GM23338 (cell line): ENCODE results near the gene TFPT. TPM values are rescaled to one million over a fixed set of nuclear protein-coding genes. Genes with fewer than 3 reads are reported as not detected.

Experiments used
- ATAC-seq: fragments of 200-7000 bp; cut with Tn5 transposase; 3 replicates; pipeline ENCODE4 v1.9.1; 2020
- DNase-seq: peaks from one replicate; pipeline ENCODE4 v3.0.0-alpha.2; 2015; ENCODE audit warnings: low spot score
- H2AFZ ChIP-seq: fragments of 200-600 bp; sonication (generic); 2 replicates; pipeline ENCODE4 v1.8.0; 2016; ENCODE audit warnings: antibody characterized with exemption, mild to moderate bottlenecking, moderate library complexity
- H3F3A ChIP-seq: fragments of 200-600 bp; sonication (generic); replicated peaks from 2 replicates; pipeline ENCODE4 v1.8.0; 2017; ENCODE audit warnings: antibody characterized with exemption, mixed run types, low read depth
- H3K27ac ChIP-seq: fragments of 200-600 bp; sonication (generic); 2 replicates; pipeline ENCODE4 v1.6.1; 2016; ENCODE audit warnings: low read depth
- H3K27me3 ChIP-seq: fragments of 200-600 bp; sonication (generic); 2 replicates; pipeline ENCODE4 v1.8.0; 2016; ENCODE audit warnings: mild to moderate bottlenecking, mixed run types, moderate library complexity; ENCODE audit not compliant: insufficient read depth
- H3K36me3 ChIP-seq: fragments of 200-600 bp; sonication (generic); 2 replicates; pipeline ENCODE4 v1.8.0; 2016; ENCODE audit warnings: mild to moderate bottlenecking; ENCODE audit not compliant: insufficient read depth
- H3K4me1 ChIP-seq: fragments of 200-600 bp; sonication (generic); 2 replicates; pipeline ENCODE4 v1.8.0; 2016; ENCODE audit warnings: mild to moderate bottlenecking, moderate library complexity; ENCODE audit not compliant: insufficient read depth
- H3K4me2 ChIP-seq: fragments of 200-600 bp; sonication (generic); 2 replicates; pipeline ENCODE4 v1.7.1; 2017; ENCODE audit warnings: mixed run types
- H3K4me3 ChIP-seq: fragments of 200-600 bp; sonication (generic); 2 replicates; pipeline ENCODE4 v1.6.1; 2016; ENCODE audit warnings: mixed run types
- H3K79me2 ChIP-seq: fragments of 200-600 bp; sonication (generic); replicated peaks from 2 replicates; pipeline ENCODE4 v1.8.0; 2017; ENCODE audit warnings: mild to moderate bottlenecking; ENCODE audit not compliant: insufficient read depth
- H3K9me2 ChIP-seq: fragments of 200-600 bp; sonication (generic); 2 replicates; pipeline ENCODE4 v1.8.0; 2017; ENCODE audit not compliant: insufficient read depth
- H4K20me1 ChIP-seq: fragments of 200-600 bp; sonication (generic); replicated peaks from 2 replicates; pipeline ENCODE4 v1.8.0; 2017; ENCODE audit warnings: mild to moderate bottlenecking; ENCODE audit not compliant: insufficient read depth
- H3K27ac Mint-ChIP-seq: 2 replicates; pipeline ENCODE4 v1.8.0; 2020; ENCODE audit warnings: inconsistent platforms, mild to moderate bottlenecking, moderate library complexity, mixed read lengths
- H3K27me3 Mint-ChIP-seq: 3 replicates; pipeline ENCODE4 v1.8.0; 2022; ENCODE audit warnings: low read depth, mild to moderate bottlenecking, moderate library complexity, mixed read lengths, inconsistent platforms; ENCODE audit not compliant: insufficient read depth, poor library complexity
- H3K36me3 Mint-ChIP-seq: 3 replicates; pipeline ENCODE4 v1.8.0; 2021; ENCODE audit warnings: low read depth, mild to moderate bottlenecking, inconsistent platforms, moderate library complexity, mixed read lengths
- H3K4me1 Mint-ChIP-seq: 3 replicates; pipeline ENCODE4 v1.8.0; 2020; ENCODE audit warnings: mild to moderate bottlenecking, inconsistent platforms, mixed read lengths
- H3K4me3 Mint-ChIP-seq: 3 replicates; pipeline ENCODE4 v1.8.0; 2021; ENCODE audit warnings: moderate library complexity, mild to moderate bottlenecking, inconsistent platforms, mixed read lengths
- H3K9me3 Mint-ChIP-seq: 3 replicates; pipeline ENCODE4 v1.8.0; 2020; ENCODE audit warnings: moderate library complexity, mild to moderate bottlenecking, inconsistent platforms, mixed read lengths
- CTCF ChIP-seq, 2 experiments: fragments of 200-600 bp in 1 of 2; sonication (generic) in 1 of 2; conservative IDR thresholded peaks; 2 replicates each; pipeline versions ENCODE4 v1.5.1 to v1.6.1; 2016 to 2017; ENCODE audit warnings: antibody characterized with exemption in 2 of 2, low read depth in 2 of 2, mild to moderate bottlenecking in 2 of 2, moderate library complexity in 1 of 2
- ETS1 ChIP-seq: IDR thresholded peaks from 2 replicates; pipeline ENCODE4 v1.6.1; 2016; ENCODE audit warnings: antibody characterized with exemption
- JUNB ChIP-seq: IDR thresholded peaks from one replicate; pipeline ENCODE4 v1.6.1; 2016; ENCODE audit warnings: antibody characterized with exemption; ENCODE audit not compliant: unreplicated experiment
- NANOG ChIP-seq: IDR thresholded peaks from 2 replicates; pipeline ENCODE4 v1.6.1; 2016; ENCODE audit warnings: antibody characterized with exemption, borderline replicate concordance
- POLR2AphosphoS5 ChIP-seq: IDR thresholded peaks from 2 replicates; pipeline ENCODE4 v1.6.1; 2016; ENCODE audit warnings: antibody characterized with exemption, low read depth
- STAT1 ChIP-seq: IDR thresholded peaks from one replicate; pipeline ENCODE4 v1.6.1; 2016; ENCODE audit warnings: antibody characterized with exemption; ENCODE audit not compliant: unreplicated experiment
- ZNF114 ChIP-seq: fragments of 250-450 bp; sonication (Bioruptor Pico); IDR thresholded peaks from 2 replicates; pipeline ENCODE4 v1.5.0; 2020; ENCODE audit warnings: mild to moderate bottlenecking, moderate library complexity
- ZNF331 ChIP-seq: fragments of 250-450 bp; sonication (Bioruptor Pico); IDR thresholded peaks from 2 replicates; pipeline ENCODE4 v1.5.0; 2020; ENCODE audit warnings: low read depth, mild to moderate bottlenecking, moderate library complexity
- polyA plus RNA-seq: library from polyadenylated mRNA; unstranded; fragments of >200 nt; fragmentation: Nextera tagmentation; extraction: Ambion mirVana; gene quantifications from 2 replicates; pipeline ENCODE4 v1.2.1, GENCODE V29; 2016
- total RNA-seq: library from RNA; depleted of rRNA; stranded (reverse); fragments of >200 nt; shearing (Covaris generic); gene quantifications from 2 replicates; pipeline ENCODE4 v1.2.3, GENCODE V29; 2014

TFPT gene
- total and polyA plus RNA-seq, 2 experiments from 2014 or later = 12.0 to 18.3 TPM

- no peaks in the 10 kb centered on the region; the same call in 2 of the 3 replicates for H3K9me3 Mint-ChIP-seq
- Histone ChIP-seq H3K4me3 (peak overlapping the region; percentile 65), H3F3A (peaks cover 22% of the 10 kb centered on the region), H4K20me1 (peaks cover 2% of the 10 kb centered on the region; the same call in 1 of the 2 replicates), H3K79me2 (no peaks in the 10 kb centered on the region), H3K36me3 (no peaks in the 10 kb centered on the region), H3K4me2 (peak overlapping the region; percentile 90), H3K27me3 (peaks cover 7% of the 10 kb centered on the region; the same call in 1 of the 2 replicates), H2AFZ (peak overlapping the region; percentile 63; the same call in 1 of the 2 replicates), H3K4me1 (peaks cover 5% of the 10 kb centered on the region; the same call in 1 of the 2 replicates), H3K27ac (no peak overlapping the region), H3K9me2 (no peaks in the 10 kb centered on the region)
- no peak overlapping the region for H3K27ac Mint-ChIP-seq
- peaks cover 47% of the 10 kb centered on the region for H3K27me3 Mint-ChIP-seq
- ATAC-seq (peak; percentile 40), DNase-seq (peak; percentile 97)
- H3K4me3 Mint-ChIP-seq = peak overlapping the region; percentile 73
- peaks cover 30% of the 10 kb centered on the region for H3K4me1 Mint-ChIP-seq
- no peaks in the 10 kb centered on the region for H3K36me3 Mint-ChIP-seq
- no peak for TF ChIP-seq ZNF331
- TF ChIP-seq ETS1 = no peak
- TF ChIP-seq POLR2AphosphoS5 = peak; percentile 47
These were observed 49.1 kb upstream of the TFPT start for GRCh38 chr19:54164369-54165068.

- Histone ChIP-seq H3K27me3 (peaks cover 7% of the 10 kb centered on the region; the same call in 1 of the 2 replicates), H3K36me3 (no peaks in the 10 kb centered on the region), H3F3A (peaks cover 27% of the 10 kb centered on the region), H3K4me3 (peak overlapping the region; percentile 58), H3K4me2 (peak overlapping the region; percentile 76), H2AFZ (no peak overlapping the region), H3K9me2 (no peaks in the 10 kb centered on the region), H3K79me2 (peaks cover 9% of the 10 kb centered on the region; the same call in 1 of the 2 replicates), H3K4me1 (peaks cover 8% of the 10 kb centered on the region; the same call in 1 of the 2 replicates), H4K20me1 (peaks cover 2% of the 10 kb centered on the region; the same call in 1 of the 2 replicates), H3K27ac (no peak overlapping the region)
- Mint-ChIP-seq H3K27me3 (peaks cover 48% of the 10 kb centered on the region), H3K9me3 (peaks cover 2% of the 10 kb centered on the region; the same call in 2 of the 3 replicates), H3K4me3 (peak overlapping the region; percentile 86), H3K27ac (no peak overlapping the region), H3K4me1 (peaks cover 39% of the 10 kb centered on the region), H3K36me3 (peaks cover 7% of the 10 kb centered on the region)
- DNase-seq (no peak), ATAC-seq (no peak)
- no peak for TF ChIP-seq CTCF (conservative IDR thresholded peaks at IDR 0.05; ENCODE audit: low read depth in 2 of 2)
- TF ChIP-seq JUNB = no peak
- TF ChIP-seq ZNF114 (CRISPR knock-in tag) = no peak
- TF ChIP-seq ZNF331 = no peak
- TF ChIP-seq STAT1 = no peak
- TF ChIP-seq NANOG = no peak
- no peak for TF ChIP-seq POLR2AphosphoS5
These were observed 47.4 kb upstream of the TFPT start for GRCh38 chr19:54162884-54163283.
